Measurements from ENCODE around the gene PLXNA3.

PLXNA3 gene

DNA sequence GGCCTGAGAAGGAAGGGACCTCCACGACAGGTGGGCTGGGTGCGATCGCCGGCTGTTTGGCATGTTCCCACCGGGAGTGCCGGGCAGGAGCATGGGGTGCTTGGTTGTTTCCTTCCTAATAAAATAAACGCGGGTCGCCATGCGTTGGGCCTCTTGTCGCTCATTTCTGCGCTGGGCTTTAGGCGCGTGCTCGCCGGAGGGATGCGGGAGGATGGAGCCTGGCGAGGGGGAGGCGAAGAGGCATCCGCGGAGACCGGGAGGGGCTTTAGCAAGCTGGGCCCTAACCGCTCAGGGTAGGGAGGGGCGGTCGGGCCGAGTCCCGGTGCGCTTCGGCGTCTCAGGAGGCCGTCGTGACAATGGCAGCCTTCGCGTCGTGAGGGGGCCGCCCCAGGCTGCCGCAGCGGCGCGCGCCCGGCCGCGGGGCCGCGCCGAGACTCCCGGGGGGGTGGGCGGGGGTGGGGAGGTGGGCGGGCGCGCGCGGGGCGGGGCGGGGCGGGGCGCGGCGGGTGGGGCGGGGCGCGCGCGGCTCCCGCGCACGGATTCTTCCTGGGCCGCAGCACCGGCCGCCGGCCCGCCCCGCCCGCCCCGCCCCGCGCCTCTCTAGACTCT lies 21.6 kb upstream of the PLXNA3 start:
- no peak for DNase-seq

DNA sequence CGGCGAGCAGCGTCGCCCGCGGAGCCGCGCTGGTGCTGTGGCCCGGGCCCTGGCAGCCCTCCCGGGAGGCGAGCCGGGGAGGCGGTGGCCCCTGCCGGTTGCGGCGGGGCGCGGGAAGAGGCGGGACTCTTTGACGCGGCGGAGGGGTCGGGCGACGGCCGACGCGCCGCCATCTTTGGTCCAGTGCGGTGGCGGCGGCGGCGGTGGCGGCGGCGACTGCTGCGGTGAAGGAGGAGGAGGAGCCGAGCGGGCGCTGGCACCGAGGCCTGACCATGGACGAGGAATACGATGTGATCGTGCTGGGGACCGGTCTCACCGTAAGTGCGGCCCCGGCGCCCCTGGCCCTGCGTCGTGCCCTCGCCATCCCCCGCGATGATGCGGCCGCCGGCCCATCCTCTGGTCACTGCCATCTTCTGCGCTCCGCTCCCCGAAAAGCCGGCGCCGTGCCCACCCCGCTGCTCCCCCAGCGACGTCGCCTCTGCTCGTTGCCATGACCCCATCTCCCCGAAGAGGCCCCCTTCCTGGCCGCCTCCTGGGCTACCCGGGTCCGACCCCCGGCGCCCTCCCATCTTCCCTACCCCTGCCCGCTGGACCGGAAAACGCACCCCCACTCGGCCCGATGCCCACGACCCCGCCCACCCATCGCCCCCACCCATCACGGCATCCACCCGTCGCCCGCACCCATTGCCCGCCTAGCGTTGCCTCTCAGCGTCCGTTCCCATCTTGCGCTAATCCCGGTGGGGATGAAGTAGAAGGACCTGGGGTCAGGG lies 20.9 kb upstream of the PLXNA3 start, which contains the start of gene GDI1:
TSS of gene GDI1 (plus strand) at position 172 of the 770 bp plus-strand sequence. CDS start at position 273, 101 bp downstream.
- DNase-seq: no peak

DNA sequence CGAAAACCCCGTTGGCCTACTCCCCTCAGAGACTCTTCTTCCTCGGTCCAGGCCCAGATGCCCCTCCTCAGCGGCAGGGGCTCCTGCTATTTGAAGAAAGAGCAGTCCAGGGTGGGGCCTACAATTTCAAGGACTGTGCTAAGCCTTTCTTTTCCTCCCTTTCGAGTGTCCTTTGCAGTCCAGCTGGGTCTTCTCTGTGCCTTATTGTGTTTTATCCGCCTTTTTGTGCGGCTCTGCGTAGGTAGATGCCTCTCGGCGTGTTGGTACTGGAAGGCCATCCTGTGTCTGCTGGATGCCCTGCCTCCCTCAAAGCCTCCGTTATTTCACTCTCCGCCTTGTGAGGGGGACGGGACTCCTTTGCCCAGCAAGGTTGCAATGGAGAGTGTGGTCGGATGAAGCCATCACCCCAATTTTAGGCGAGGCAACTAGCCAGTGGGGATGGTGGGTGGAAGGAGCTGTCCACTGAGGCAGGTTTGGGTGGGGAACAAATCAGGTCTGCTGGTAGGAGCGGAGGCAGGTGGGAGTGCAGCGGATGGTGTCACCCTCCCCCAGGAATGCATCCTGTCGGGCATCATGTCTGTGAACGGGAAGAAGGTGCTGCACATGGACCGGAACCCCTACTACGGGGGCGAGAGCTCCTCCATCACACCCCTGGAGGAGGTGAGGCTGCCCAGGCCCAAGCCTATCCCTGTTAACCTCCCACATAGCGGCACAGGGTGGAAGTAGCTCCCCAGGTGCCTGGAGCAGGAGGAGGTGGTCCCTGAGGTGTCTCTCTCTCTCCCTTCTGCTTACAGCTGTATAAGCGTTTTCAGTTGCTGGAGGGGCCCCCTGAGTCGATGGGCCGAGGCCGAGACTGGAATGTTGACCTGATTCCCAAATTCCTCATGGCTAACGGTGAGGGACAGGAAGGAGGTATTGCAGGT lies 19.8 kb upstream of the PLXNA3 start:
- DNase-seq: no peak

DNA sequence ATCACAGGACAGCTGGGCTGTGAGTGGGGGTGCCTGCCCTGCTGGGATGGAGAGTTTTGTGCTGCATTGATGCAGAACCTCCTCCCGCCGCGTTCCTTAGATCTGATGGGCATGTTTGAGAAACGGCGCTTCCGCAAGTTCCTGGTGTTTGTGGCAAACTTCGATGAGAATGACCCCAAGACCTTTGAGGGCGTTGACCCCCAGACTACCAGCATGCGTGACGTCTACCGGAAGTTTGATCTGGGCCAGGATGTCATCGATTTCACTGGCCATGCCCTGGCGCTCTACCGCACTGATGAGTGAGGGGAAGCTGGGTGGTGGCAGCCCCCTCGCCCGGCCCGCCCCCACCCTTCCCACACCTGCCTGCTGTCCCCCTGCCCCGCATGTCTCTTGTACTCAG lies 18.2 kb upstream of the PLXNA3 start:
- no peak for DNase-seq

DNA sequence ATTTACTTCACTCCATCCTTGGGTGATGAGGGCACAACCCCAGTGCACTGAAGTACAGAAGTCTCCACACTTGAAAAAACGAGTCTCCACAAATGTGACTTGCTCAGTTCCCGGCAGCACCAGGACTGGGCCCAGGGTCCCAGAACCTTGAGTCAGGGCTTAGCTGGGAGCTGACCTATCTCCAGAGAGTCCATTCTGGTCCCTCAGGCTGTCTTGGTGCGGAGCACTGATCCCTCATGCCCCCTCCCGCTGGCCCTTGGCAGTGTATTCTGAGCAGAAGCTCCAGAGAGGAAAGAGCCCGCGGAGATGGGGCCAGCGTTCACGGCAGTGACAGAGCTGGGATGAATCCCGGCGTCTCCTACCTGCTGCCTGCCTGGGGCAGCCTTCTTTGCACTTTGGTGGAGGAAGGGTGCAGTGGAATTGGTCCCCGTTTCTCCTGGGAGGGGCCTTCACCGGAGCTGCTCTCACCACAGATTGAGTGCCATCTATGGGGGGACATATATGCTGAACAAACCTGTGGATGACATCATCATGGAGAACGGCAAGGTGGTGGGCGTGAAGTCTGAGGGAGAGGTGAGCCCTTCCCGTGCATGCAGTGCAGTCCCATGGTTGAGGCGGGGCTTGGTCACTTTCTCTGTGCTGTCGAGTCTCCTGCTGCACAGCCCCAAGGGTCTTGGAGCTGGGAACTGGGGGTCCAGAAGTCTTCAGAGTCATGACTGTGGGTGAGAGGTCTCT lies 17.3 kb upstream of the PLXNA3 start:
- no peak for DNase-seq

DNA sequence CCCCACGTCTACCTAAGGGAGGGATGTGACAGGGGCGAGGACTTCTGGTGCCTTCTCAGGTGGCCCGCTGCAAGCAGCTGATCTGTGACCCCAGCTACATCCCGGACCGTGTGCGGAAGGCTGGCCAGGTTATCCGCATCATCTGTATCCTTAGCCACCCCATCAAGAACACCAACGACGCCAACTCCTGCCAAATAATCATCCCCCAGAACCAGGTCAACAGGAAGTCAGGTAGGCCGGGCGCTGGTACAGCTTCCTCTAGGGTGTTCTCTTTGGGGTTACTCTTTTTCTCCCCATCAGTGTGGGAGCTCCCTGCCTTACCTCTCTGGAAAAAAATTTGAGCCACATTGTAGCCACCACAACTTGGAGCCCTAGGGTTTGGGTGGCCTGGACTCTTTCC lies 16.5 kb upstream of the PLXNA3 start:
- no peak for DNase-seq

DNA sequence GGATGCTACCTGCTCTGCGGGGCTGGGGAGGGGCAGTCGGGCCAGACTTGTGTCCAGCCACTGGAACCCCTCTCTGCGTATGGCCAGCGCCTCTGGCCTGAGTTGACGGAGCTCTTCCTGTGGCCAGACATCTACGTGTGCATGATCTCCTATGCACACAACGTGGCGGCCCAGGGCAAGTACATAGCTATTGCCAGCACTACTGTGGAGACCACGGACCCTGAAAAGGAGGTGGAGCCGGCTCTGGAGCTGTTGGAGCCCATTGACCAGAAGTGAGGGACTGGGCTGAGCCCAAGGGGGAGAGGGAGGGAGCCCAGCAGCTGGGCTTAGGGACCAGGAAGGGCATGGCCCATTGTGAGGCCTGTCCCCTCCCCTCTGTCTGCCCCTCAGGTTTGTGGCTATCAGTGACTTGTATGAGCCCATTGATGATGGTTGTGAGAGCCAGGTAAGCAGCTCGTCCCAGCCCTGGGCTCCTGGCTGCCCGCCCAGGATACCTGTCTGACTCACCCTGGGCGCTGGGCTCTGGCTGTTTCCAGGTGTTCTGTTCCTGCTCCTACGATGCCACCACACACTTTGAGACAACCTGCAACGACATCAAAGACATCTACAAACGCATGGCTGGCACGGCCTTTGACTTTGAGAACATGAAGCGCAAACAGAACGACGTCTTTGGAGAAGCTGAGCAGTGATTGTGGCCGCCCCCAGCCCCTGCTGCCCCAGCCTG lies 15.9 kb upstream of the PLXNA3 start:
- DNase-seq: no peak

DNA sequence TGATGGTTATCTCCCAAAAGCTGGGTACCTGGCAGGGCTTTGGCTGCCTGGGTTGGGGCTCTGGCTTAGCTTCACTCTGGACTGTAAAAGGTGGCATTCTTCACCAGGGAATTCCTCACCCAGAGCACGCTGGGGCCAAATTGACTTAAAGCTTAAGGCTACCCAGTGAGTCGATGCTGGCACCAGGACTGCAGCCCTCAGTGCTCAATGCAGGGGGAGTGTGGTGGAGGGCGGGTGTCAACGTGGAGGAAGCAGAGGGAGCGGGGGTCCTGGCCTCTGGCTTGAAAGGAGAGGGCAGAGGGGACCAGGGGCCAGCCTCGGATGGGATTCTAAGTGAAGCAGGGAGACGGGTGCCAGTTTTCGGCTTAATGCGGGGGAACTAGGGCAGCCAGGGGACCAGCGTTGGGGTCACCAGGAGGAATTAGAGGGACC lies 14.6 kb upstream of the PLXNA3 start:
- DNase-seq: no peak

DNA sequence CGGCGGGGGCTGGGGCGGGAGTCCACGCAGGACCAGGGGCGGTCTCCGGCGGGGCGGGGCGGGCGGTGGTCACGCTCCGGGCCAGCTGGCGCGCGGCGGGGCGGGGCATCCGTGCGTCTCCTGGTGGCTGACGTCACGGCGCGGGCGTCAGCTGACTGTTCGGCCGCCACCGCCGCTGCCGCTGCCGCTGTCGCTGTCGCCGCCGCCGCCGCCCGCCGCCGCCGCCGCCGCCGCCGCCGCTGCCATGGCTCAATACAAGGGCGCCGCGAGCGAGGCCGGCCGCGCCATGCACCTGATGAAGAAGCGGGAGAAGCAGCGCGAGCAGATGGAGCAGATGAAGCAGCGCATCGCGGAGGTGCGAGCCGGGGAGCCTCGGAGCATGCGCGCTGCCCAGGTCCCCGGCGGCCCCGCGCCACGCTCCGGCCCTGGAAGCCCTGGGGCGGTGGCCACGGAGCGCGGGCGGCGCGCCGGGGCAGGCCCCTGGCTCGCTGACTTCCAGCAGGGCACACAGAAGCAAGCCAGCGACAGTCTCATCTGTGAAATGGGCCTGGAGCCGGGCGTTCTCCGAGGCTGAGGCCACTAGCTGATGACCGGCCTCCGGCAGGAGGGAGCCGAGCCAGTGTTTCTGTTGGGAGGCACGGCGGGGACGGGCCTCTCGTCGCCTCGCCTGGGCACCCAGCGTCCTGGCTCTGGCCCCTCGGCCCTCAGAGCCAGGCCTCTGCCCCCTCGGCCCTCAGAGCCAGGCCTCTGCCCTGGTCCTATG lies 13.9 kb upstream of the PLXNA3 start, which contains the start of gene FAM50A:
TSS of gene FAM50A (plus strand) at position 150 of the 763 bp plus-strand sequence. CDS start at position 245, 95 bp downstream.
- peak; percentile 0 for DNase-seq

DNA sequence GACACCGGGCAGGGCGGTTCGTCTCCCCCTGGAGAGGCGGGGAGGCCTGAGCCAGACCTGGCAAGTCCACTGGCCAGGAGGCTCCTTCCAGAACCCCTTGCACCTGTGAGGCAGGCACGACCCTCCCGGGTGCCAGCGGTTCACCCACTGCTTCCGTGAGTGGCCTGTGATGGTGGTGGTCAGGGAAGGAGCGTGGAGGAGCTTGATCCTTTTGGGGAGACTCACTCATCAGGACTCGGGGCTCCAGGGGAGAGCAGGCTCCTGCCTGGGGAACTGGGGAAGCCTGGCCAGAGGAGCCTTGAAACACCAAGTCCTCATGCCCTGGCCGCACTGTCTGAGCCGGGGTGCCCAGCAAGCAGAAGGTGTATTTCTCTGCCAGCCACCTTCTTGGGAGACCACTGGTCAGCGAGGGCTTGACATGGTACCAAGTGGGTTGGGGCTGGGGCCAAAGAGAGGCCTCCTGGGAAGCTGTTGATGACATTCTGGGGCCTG lies 13.3 kb upstream of the PLXNA3 start:
- DNase-seq: no peak

DNA sequence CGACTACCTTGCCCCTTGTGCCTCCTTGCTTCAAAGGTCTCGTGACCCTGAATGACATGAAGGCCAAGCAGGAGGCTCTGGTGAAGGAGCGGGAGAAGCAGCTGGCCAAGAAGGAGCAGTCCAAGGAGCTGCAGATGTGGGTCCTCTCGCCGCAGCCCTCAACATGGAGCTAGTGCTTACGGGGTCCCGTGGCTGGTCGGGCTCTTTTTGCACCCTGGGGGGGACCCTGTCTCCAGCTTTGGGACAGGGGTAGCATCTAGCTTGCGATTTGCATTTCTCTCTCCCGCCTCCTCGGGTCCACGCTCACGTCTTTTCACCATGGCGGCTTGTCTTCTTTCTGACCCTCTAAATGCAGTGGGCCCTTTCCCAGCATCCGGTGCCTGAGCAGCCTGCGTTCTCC lies 12.3 kb upstream of the PLXNA3 start:
- no peak for DNase-seq

DNA sequence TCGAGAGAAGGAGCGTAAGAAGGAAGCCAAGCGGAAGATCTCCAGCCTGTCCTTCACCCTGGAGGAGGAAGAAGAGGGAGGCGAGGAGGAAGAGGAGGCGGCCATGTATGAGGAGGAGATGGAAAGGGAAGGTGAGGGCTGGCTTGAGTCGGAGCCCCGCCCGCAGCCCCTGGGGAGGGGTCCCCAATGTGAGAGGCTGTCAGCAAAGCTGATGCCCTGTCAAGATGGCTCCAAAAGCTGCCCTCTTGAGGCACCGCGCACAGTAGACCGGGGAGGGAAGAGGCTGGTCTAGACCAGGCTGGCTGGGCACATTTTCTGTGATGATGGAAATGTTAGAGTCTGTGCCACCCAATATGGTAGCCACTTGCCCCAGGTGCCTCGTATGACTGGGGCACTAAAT lies 11.7 kb upstream of the PLXNA3 start:
- no peak for DNase-seq

DNA sequence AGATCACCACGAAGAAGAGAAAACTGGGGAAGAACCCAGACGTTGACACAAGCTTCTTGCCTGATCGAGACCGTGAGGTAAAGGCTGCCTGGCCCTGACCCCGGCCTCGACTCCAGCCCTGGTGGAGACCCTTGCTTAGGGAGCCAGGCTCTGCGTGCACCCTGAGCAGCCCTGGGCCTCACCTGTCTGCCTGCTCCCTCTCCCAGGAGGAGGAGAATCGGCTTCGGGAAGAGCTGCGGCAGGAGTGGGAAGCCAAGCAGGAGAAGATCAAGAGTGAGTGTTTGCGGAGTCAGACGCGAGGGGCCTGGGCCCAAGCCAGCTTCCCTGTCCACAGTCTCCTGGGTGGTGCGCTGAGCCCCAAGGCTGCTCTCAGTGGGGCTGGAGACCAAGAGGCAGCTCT lies 9.6 kb upstream of the PLXNA3 start:
- DNase-seq: no peak

DNA sequence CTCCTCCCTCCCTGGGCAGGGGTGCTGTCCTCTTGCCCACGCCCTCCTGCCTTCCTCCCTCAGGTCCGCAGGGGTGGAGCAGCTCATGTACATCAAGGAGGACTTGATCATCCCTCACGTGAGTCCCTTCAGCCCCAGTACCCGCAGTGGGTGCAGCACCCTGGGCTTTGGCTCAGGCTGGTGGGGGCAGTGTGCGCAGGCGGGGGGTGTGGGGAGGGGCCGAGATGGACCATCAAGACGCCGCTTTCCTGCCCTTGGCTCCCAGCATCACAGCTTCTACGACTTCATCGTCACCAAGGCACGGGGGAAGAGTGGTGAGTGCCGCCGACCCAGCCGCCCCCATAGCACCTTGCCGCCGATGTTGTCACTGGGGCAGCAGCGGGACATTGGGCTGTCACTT lies 8.5 kb upstream of the PLXNA3 start:
- DNase-seq: no peak

DNA sequence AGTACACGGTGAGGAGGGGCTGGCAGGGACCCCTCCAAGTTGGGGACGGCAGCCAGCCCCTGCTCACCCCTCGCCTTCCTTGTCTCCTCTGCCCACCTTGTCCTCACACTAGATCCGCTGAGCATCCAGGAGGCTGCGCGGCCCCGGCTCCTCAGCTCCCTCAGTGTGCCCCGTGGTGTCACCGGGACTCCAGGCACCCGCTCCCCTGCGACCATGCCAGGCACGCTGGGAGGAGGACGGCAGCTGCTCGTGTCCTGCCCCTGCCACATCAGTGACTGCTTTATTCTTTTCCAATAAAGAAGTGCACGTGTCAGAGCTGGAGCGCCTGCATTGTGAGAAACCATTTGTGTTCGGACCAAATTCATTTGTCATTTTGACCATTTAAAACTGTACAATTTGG lies 7.8 kb upstream of the PLXNA3 start:
- no peak for DNase-seq

DNA sequence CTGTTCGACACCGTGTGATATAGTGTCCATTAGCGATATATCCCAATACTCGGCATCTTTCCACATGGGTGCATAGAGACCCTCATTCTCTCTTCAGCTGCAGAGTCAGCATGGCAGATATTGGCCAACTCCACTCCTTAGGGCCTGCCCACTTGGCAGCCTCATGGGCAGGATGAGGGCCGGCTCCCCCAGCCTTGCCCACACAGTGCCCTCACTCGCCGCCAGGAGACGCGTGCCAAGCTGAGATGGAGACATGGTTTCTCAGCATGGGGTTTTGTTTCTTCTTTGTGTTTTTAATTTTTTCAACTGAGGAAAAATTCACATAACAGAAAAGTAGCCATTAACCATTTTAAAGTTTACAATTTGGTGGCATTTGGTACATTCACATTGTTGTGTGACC lies 5.3 kb upstream of the PLXNA3 start:
- DNase-seq: no peak

DNA sequence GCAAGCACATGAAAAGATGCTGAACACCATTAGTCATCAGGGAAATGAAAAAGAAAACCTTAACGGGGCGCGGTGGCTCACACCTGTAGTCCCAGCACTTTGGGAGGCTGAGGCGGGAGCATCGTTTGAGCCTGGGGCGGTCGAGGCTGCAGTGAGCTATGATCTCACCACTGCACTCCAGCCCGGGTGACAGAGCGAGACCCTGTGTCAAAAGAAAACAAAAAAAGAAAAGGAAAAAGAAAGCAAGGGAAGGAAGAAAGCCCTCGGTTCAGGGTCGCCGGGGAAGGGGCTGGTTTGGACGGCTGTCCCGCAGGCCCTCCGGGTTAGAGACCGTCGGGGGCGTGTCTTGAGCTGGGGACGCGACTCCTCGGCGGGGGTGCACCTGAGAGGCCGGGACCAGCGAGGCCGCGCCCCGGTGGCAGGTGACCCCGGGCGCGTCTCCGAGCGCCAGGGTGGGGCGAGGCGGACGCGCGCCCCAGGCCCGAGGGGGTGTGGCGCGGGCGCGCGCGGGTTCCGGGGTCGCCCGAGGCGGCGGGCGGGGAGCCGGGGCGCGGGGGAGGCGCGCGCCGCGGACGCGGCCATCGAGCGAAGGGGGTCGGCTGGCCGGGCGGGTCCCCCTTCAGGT lies 478 bp upstream of the PLXNA3 start:
- peak; percentile 1 for DNase-seq

DNA sequence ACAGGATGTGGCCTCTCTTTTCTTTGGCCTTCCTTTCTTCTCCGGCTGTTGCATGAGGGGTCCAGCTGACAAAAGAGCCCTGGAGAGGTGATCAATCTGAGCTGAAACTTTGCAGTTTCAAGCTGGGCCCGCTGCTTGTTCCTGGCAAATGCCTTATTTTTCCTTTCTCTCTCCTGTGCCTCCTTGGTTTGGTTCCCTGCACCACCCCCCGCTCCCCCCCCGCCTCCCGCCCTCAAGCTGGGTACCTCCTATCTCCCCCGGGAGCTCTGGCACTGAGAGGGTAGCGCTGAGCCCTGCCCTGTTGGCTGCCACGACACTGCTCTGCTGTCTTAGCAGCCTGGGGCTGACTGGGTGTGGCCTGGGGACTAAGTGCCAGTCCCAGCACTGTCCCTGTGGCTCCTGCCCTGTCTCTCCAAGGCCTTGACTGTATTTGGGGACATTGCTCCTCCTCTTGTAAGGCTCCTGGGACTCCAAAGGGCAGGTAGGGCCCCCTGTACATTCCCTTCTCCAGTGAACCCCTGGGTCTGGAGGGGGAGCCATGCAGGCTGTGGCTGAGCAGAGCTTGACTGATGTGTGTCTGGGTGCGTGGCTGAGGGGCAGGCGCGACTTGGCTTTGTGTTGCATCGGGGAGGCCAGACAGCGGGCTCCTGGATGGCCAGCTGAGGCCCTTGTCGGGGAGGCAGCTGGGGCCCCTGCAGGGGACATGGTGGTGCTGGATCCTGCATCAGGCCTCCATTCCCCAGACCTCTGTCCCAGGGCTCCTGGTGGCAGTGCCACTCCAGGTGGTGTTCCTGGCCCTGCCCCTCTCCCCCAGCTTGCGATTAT lies 1.1 kb downstream of the PLXNA3 start:
- DNase-seq: peak; percentile 6

DNA sequence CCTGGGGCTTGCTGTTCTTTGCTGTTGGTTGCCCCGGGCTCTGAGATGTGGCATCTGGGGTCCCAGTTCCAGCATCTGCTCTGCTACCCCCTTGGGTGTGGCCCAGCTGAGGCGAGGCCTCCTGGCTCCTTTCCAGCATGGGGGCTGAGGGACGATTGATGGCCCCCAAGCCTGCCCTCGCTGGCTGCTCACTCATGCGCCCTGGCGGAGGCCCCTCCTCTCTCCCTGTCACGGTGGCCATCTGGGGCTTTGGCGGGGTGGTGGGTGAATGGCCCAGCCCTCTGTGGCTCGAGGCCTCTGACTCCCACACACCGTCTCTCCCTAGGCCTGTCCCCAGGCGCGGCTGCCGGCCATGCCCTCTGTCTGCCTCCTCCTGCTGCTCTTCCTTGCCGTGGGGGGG lies 1.8 kb downstream of the PLXNA3 start:
- no peak for DNase-seq

DNA sequence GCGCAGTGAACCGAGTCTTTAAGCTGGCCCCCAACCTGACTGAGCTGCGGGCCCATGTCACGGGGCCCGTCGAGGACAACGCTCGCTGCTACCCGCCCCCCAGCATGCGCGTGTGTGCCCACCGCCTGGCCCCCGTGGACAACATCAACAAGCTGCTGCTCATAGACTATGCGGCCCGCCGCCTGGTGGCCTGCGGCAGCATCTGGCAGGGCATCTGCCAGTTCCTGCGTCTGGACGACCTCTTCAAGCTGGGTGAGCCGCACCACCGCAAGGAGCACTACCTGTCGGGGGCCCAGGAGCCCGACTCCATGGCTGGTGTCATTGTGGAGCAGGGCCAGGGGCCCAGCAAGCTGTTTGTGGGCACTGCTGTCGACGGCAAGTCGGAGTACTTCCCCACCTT lies 2.2 kb downstream of the PLXNA3 start:
- no peak for DNase-seq

Data from NCI-H1436 treated with DMSO at 0.1 percent for 48 hours (cell line).